ENCODE results near the gene PCDHGA5.
"Not testable (repeated sequence)": the region's sequence is repeated elsewhere in the genome, so short reads cannot be mapped to it uniquely, and the experiment has no call there.

PCDHGA5 gene

DNA sequence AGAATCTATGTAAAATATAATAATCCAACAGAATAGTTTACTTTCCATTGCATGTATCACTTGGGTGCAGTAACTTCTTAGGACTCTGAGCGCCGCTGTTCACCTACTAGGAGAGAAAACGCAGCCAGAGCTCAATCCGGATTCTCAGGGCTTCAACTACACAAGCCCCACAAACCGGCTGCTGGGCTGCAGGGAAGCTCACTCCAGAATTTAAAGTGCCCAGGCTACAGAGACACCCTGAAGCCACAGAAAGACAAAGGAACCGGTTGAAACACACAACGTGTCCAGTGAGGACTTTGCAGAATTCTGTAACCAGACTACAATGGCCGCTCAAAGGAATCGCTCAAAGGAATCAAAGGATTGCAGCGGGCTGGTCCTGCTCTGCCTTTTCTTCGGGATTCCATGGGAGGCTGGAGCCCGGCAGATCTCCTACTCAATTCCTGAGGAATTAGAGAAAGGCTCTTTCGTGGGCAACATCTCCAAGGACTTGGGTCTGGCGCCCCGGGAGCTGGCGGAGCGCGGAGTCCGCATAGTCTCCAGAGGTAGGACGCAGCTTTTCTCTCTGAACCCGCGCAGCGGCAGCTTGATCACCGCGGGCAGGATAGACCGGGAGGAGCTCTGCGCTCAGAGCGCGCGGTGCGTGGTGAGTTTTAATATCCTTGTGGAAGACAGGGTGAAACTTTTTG is 49.0 kb downstream of the PCDHGA5 start, which contains the start of gene PCDHGA10:
Gene PCDHGA10 (plus strand): TSS at position 134 of the 686 bp plus-strand sequence. CDS start 189 bp downstream, at position 323.
- no peaks in the 10 kb centered on the region for H3K4me1 ChIP-seq (ENCODE audit: insufficient read depth, low read length)
- H3K27ac ChIP-seq (ENCODE audit: low read depth, low read length), result no peak within 1 kb of the TSS
- H3K27me3 ChIP-seq (ENCODE audit: control insufficient read depth in 1 of 2, insufficient read depth in 2 of 2, low read length in 2 of 2), result no peaks in the 10 kb centered on the region
- H3K4me3 ChIP-seq (ENCODE audit: low read depth in 1 of 2, low read length in 2 of 2), result peak within 1 kb of the TSS in 1 of 2 donors; percentile 51
- H3K9ac ChIP-seq (ENCODE audit: low read length), result no peak within 1 kb of the TSS
- no peaks in the 10 kb centered on the region for H3K36me3 ChIP-seq (ENCODE audit: insufficient read depth, low read length)
- peaks cover 73% of the 10 kb centered on the region for H3K9me3 ChIP-seq (ENCODE audit: low read length)

DNA sequence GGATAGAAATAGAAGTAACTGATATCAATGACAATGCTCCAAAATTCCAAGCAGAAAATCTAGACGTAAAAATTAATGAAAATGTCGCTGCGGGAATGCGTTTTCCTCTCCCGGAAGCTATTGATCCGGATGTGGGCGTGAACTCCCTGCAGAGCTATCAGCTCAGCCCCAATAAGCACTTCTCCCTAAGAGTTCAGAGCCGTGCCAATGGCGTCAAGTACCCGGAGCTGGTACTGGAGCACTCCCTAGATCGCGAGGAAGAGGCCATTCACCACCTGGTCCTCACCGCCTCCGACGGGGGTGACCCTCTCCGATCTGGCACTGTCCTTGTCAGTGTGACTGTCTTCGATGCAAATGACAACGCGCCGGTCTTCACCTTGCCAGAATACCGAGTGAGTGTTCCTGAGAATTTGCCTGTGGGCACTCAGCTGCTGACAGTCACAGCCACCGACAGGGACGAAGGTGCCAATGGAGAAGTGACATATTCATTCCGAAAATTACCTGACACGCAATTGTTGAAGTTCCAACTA is 49.6 kb downstream of the PCDHGA5 start:
- Histone ChIP-seq H3K36me3 (ENCODE audit: insufficient read depth, low read length) (no peaks in the 10 kb centered on the region), H3K27me3 (ENCODE audit: control insufficient read depth in 1 of 2, insufficient read depth in 2 of 2, low read length in 2 of 2) (no peaks in the 10 kb centered on the region), H3K9me3 (ENCODE audit: low read length) (peaks cover 73% of the 10 kb centered on the region), H3K27ac (ENCODE audit: low read depth, low read length) (no peak overlapping the region), H3K4me3 (ENCODE audit: low read depth in 1 of 2, low read length in 2 of 2) (peak overlapping the region in 1 of 2 donors; percentile 51), H3K4me1 (ENCODE audit: insufficient read depth, low read length) (no peaks in the 10 kb centered on the region), H3K9ac (ENCODE audit: low read length) (no peak overlapping the region)

DNA sequence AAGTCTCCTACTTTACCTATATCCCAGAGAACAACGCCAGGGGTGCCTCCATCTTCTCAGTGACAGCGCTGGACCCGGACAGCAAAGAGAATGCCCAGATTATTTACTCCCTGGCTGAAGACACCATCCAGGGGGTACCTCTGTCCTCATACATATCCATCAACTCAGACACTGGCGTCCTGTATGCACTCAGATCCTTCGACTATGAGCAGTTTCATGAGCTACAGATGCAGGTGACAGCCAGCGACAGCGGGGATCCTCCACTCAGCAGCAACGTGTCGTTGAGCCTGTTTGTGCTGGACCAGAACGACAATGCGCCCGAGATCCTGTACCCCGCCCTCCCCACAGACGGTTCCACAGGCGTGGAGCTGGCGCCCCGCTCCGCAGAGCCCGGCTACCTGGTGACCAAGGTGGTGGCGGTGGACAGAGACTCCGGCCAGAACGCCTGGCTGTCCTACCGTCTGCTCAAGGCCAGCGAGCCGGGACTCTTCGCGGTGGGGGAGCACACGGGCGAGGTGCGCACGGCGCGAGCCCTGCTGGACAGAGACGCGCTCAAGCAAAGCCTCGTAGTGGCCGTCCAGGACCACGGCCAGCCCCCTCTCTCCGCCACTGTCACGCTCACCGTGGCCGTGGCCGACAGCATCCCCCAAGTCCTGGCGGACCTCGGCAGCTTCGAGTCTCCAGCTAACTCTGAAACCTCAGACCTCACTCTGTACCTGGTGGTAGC is 50.7 kb downstream of the PCDHGA5 start:
- not testable (repeated sequence) for H3K27me3 ChIP-seq (ENCODE audit: control insufficient read depth in 1 of 2, insufficient read depth in 2 of 2, low read length in 2 of 2); H3K27ac ChIP-seq (ENCODE audit: low read depth, low read length); H3K4me3 ChIP-seq (ENCODE audit: low read depth in 1 of 2, low read length in 2 of 2); H3K9ac ChIP-seq (ENCODE audit: low read length); H3K36me3 ChIP-seq (ENCODE audit: insufficient read depth, low read length); H3K4me1 ChIP-seq (ENCODE audit: insufficient read depth, low read length)
- peaks cover 73% of the 10 kb centered on the region for H3K9me3 ChIP-seq (ENCODE audit: low read length)

- peaks cover 73% of the 10 kb centered on the region for H3K9me3 ChIP-seq (ENCODE audit: low read length)
- not testable (repeated sequence) for H3K36me3 ChIP-seq (ENCODE audit: insufficient read depth, low read length); H3K4me3 ChIP-seq (ENCODE audit: low read depth in 1 of 2, low read length in 2 of 2); H3K9ac ChIP-seq (ENCODE audit: low read length); H3K27ac ChIP-seq (ENCODE audit: low read depth, low read length); H3K4me1 ChIP-seq (ENCODE audit: insufficient read depth, low read length); H3K27me3 ChIP-seq (ENCODE audit: control insufficient read depth in 1 of 2, insufficient read depth in 2 of 2, low read length in 2 of 2)
Measured at GRCh38 chr5:141415275-141415618, 51.3 kb downstream of the PCDHGA5 start.

Data from muscle layer of colon (tissue), 2 donors.